HCT116 (cell line): ENCODE data around the gene ALKBH1. TPM values are rescaled to one million over a fixed set of nuclear protein-coding genes. Genes with fewer than 3 reads are reported as not detected.

ENCODE experiments used
- ATAC-seq: fragments of 200-7000 bp; cut with Tn5 transposase; 2 replicates; pipeline ENCODE4 v1.9.1; 2020; ENCODE audit warnings: mild to moderate bottlenecking, moderate library complexity
- BruUV-seq: library from RNA; stranded (reverse); fragments of 400-500 nt; replicated peaks from 2 replicates; lab custom pipeline; 2021; lab: Mats Ljungman, UMichigan
- CTCF ChIA-PET: fragments of 300-600 bp; sonication (Branson Sonifier 250); formaldehyde crosslinking; loops from one replicate; lab custom pipeline; 2021; ENCODE audit warnings: antibody characterized with exemption; lab: Charles Lee
- POLR2A ChIA-PET: fragments of 300-600, 350-600 bp; sonication (Branson Sonifier 250); formaldehyde crosslinking; loops from one replicate; lab custom pipeline; 2021; ENCODE audit warnings: antibody characterized with exemption; lab: Charles Lee
- RAD21 ChIA-PET, 2 experiments: fragments of 300-600 bp; sonication (Branson Sonifier 250); formaldehyde crosslinking; loops; one replicate each; lab custom pipeline; 2023; ENCODE audit warnings: low total read pairs in 2 of 2; ENCODE audit not compliant: uncharacterized antibody in 2 of 2, unreplicated experiment in 2 of 2, low non-redundant PET in 1 of 2; lab: Charles Lee
- DNase-seq: peaks from one replicate; pipeline ENCODE4 v3.0.0-alpha.2; 2010; ENCODE audit warnings: low read depth, low spot score
- H2AFZ ChIP-seq: fragments of 200-600 bp; shearing (Covaris generic), sonication (generic); 2 replicates; pipeline ENCODE4 v1.6.1; 2017; ENCODE audit warnings: low read depth, mixed run types, mixed read lengths, antibody characterized with exemption, low read length; ENCODE audit not compliant: poor library complexity, severe bottlenecking
- H3K27ac ChIP-seq: 2 replicates; pipeline ENCODE4 v1.5.1; 2012; ENCODE audit warnings: low read depth, low read length
- H3K27me3 ChIP-seq: fragments of 200-600 bp; sonication (generic); 2 replicates; pipeline ENCODE4 v1.6.1; 2016; ENCODE audit warnings: mixed run types, low read length, mixed read lengths; ENCODE audit not compliant: insufficient read depth
- H3K36me3 ChIP-seq, 2 experiments: fragments of 200-500 bp in 1 of 2; fragments of 200-600 bp in 1 of 2; sonication (Bioruptor generic) in 1 of 2; sonication (generic) in 1 of 2; 2 replicates each; pipeline versions ENCODE4 v1.5.1 to v1.6.1; 2014 to 2016; ENCODE audit warnings: low read length in 2 of 2, inconsistent platforms in 1 of 2, mixed read lengths in 1 of 2, mixed run types in 1 of 2; ENCODE audit not compliant: insufficient read depth in 2 of 2, control insufficient read depth in 1 of 2
- H3K4me1 ChIP-seq, 2 experiments: fragments of 200-600 bp in 1 of 2; sonication (generic) in 1 of 2; 2 replicates each; pipeline versions ENCODE4 v1.5.1 to v1.6.1; 2012 to 2017; ENCODE audit warnings: low read length in 2 of 2, inconsistent platforms in 1 of 2, mild to moderate bottlenecking in 1 of 2, mixed read lengths in 1 of 2, mixed run types in 1 of 2, moderate library complexity in 1 of 2; ENCODE audit not compliant: insufficient read depth in 2 of 2, control insufficient read depth in 1 of 2
- H3K4me2 ChIP-seq: fragments of 200-600 bp; sonication (generic); 2 replicates; pipeline ENCODE4 v1.6.1; 2017; ENCODE audit warnings: mixed run types, low read length, mixed read lengths
- H3K4me3 ChIP-seq, 2 experiments: fragments of 200-600 bp in 1 of 2; sonication (generic) in 1 of 2; replicated peaks in 1 of 2; 2 replicates each; pipeline ENCODE4 v1.5.1; 2011 to 2016; ENCODE audit warnings: low read length in 2 of 2, control low read depth in 1 of 2, low read depth in 1 of 2, mild to moderate bottlenecking in 1 of 2, mixed read lengths in 1 of 2, mixed run types in 1 of 2
- H3K79me2 ChIP-seq: fragments of 200-600 bp; sonication (generic); 2 replicates; pipeline ENCODE4 v1.6.1; 2017; ENCODE audit warnings: mild to moderate bottlenecking, mixed run types, low read length, moderate library complexity, mixed read lengths; ENCODE audit not compliant: insufficient read depth
- H3K9ac ChIP-seq: fragments of 200-600 bp; sonication (generic); 2 replicates; pipeline ENCODE4 v1.6.1; 2016; ENCODE audit warnings: low read length, mixed read lengths
- H3K9me2 ChIP-seq: fragments of 200-600 bp; sonication (generic), shearing (Covaris generic); 2 replicates; pipeline ENCODE4 v1.6.1; 2017; ENCODE audit warnings: mixed run types, mild to moderate bottlenecking, moderate library complexity; ENCODE audit not compliant: insufficient read depth
- H3K9me3 ChIP-seq, 2 experiments: fragments of 200-500 bp in 1 of 2; fragments of 200-600 bp in 1 of 2; sonication (Bioruptor generic) in 1 of 2; sonication (generic) in 1 of 2; 2 replicates each; pipeline ENCODE4 v1.6.1; 2014 to 2017; ENCODE audit warnings: low read length in 2 of 2, mixed read lengths in 2 of 2, inconsistent platforms in 1 of 2, low read depth in 1 of 2, mild to moderate bottlenecking in 1 of 2, mixed run types in 1 of 2, moderate library complexity in 1 of 2; ENCODE audit not compliant: control insufficient read depth in 1 of 2, insufficient read depth in 1 of 2
- H4K20me1 ChIP-seq: fragments of 200-600 bp; sonication (generic), shearing (Covaris generic); 2 replicates; pipeline ENCODE4 v1.6.1; 2017; ENCODE audit warnings: mixed run types, mild to moderate bottlenecking, moderate library complexity; ENCODE audit not compliant: insufficient read depth
- CBX3 ChIP-seq: IDR thresholded peaks from 2 replicates; pipeline ENCODE4 v1.6.1; 2012; ENCODE audit warnings: low read depth
- EGR1 ChIP-seq: IDR thresholded peaks from 2 replicates; pipeline ENCODE4 v1.6.1; 2012; ENCODE audit warnings: low read depth
- EZH2 ChIP-seq: fragments of 200-600 bp; sonication (generic); IDR thresholded peaks from 2 replicates; pipeline ENCODE4 v1.6.1; 2017; ENCODE audit warnings: antibody characterized with exemption, mixed run types
- EZH2phosphoT487 ChIP-seq: fragments of 200-600 bp; IDR thresholded peaks from 2 replicates; pipeline ENCODE4 v1.6.1; 2018; ENCODE audit warnings: antibody characterized with exemption, borderline replicate concordance
- JUND ChIP-seq: IDR thresholded peaks from 2 replicates; pipeline ENCODE4 v1.6.1; 2012
- POLR2A ChIP-seq: IDR thresholded peaks from 2 replicates; pipeline ENCODE4 v1.7.0; 2011; ENCODE audit warnings: borderline replicate concordance; ENCODE audit not compliant: insufficient read depth, insufficient read length; ENCODE audit errors: extremely low read depth
- POLR2AphosphoS5 ChIP-seq: IDR thresholded peaks from 2 replicates; pipeline ENCODE4 v1.6.1; 2011; ENCODE audit warnings: mild to moderate bottlenecking, low read depth, low read length, moderate library complexity
- SIN3A ChIP-seq: IDR thresholded peaks from 2 replicates; pipeline ENCODE4 v1.6.1; 2012; ENCODE audit warnings: low read depth
- SRF ChIP-seq: IDR thresholded peaks from 2 replicates; pipeline ENCODE4 v1.6.1; 2012; ENCODE audit warnings: low read depth
- TCF7L2 ChIP-seq: IDR thresholded peaks from 2 replicates; pipeline ENCODE4 v1.7.0; 2011; ENCODE audit warnings: borderline replicate concordance, inconsistent platforms; ENCODE audit not compliant: insufficient read depth, insufficient read length; ENCODE audit errors: extremely low read depth
- ZFX ChIP-seq: fragments of 450-650 bp; IDR thresholded peaks from 2 replicates; pipeline ENCODE4 v1.6.1; 2017
- ZNF274 ChIP-seq: fragments of 200-500 bp; sonication (Bioruptor generic); IDR thresholded peaks from 2 replicates; pipeline ENCODE4 v1.6.1; 2014; ENCODE audit warnings: mild to moderate bottlenecking, low read depth, low read length, inconsistent platforms
- intact Hi-C: fragments of 100-400 bp; cut with micrococcal nuclease; formaldehyde crosslinking; loops from 2 replicates; pipeline ENCODE4 v1.10.0; 2022
- total RNA-seq: library from RNA; stranded (reverse); gene quantifications from one replicate; pipeline ENCODE4 v1.2.1, GENCODE V29; 2021; ENCODE audit not compliant: unreplicated experiment
- TF ChIP-seq, protein P1 (sequence below): IDR thresholded peaks from 2 replicates; pipeline ENCODE4 v1.6.1; 2012
- TF ChIP-seq, protein P2 (sequence below), 3 experiments: fragments of 200-600 bp in 1 of 3; sonication (generic) in 1 of 3; IDR thresholded peaks in 2 of 3; conservative IDR thresholded peaks in 1 of 3; 2 replicates each; pipeline ENCODE4 v1.5.1; 2012 to 2017; ENCODE audit warnings: low read depth in 2 of 3, low read length in 2 of 3, antibody characterized with exemption in 1 of 3, borderline replicate concordance in 1 of 3, control low read depth in 1 of 3, mild to moderate bottlenecking in 1 of 3, mixed read lengths in 1 of 3, mixed run types in 1 of 3, moderate library complexity in 1 of 3; ENCODE audit not compliant: insufficient read depth in 1 of 3
- TF ChIP-seq, protein P3 (sequence below): IDR thresholded peaks from 2 replicates; pipeline ENCODE4 v1.6.1; 2012; ENCODE audit warnings: low read depth
- TF ChIP-seq, protein P4 (sequence below): IDR thresholded peaks from 2 replicates; pipeline ENCODE4 v1.6.1; 2011; ENCODE audit warnings: mild to moderate bottlenecking, low read length, moderate library complexity; ENCODE audit not compliant: insufficient replicate concordance; ENCODE audit errors: extremely low read depth
- TF ChIP-seq, protein P5 (sequence below): IDR thresholded peaks from 2 replicates; pipeline ENCODE4 v1.6.1; 2012

Gene ALKBH1
- total RNA-seq, 1 experiment from 2014 or later, result 14.4 TPM

DNA sequence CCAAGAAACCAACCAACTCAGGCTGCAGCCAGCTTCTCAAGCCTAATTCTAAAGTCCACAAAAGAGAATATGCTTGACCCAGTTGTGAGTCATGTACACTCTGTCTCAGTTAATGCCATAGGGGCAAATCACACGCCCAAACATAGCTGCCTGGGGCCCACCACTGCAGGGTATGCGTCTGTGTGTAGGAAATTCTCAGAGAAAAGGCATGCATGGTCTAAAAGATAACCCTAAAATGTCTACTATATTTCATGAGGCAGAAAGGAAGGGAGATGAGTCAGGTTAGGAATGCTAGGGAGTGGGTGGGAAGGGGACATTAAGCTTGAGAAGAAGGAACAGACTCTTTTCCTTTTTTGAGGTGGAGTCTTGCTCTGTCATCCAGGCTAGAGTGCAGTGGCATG lies 69.1 kb downstream of the ALKBH1 start:
- no peak for ATAC-seq
- ChIA-PET POLR2A (no interaction called here), RAD21 (no interaction called here), CTCF (no interaction called here)
- intact Hi-C loops, result no loop called here
- Histone ChIP-seq H4K20me1 (no peaks in the 10 kb centered on the region), H3K9me2 (no peaks in the 10 kb centered on the region), H3K27ac (no peak overlapping the region), H3K4me1 (peaks cover 0 to 9% of the 10 kb centered on the region in 2 experiments; a peak in 3 of 4 replicates), H3K36me3 (no peaks in the 10 kb centered on the region), H3K9me3 (no peaks in the 10 kb centered on the region; a peak in 1 of 4 replicates), H3K4me2 (peak overlapping the region; percentile 29), H3K79me2 (no peaks in the 10 kb centered on the region), H3K9ac (no peak overlapping the region), H3K4me3 (no peak overlapping the region), H2AFZ (no peak overlapping the region), H3K27me3 (no peaks in the 10 kb centered on the region)
- TF ChIP-seq, protein P1, sequence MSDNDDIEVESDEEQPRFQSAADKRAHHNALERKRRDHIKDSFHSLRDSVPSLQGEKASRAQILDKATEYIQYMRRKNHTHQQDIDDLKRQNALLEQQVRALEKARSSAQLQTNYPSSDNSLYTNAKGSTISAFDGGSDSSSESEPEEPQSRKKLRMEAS, result no peak
- TF ChIP-seq EGR1 (no peak), JUND (no peak), POLR2AphosphoS5 (no peak), EZH2 (no peak), ZNF274 (no peak), ZFX (no peak), POLR2A (no peak), SIN3A (no peak), SRF (no peak), CBX3 (no peak), TCF7L2 (no peak), EZH2phosphoT487 (no peak)
- TF ChIP-seq, protein P2, sequence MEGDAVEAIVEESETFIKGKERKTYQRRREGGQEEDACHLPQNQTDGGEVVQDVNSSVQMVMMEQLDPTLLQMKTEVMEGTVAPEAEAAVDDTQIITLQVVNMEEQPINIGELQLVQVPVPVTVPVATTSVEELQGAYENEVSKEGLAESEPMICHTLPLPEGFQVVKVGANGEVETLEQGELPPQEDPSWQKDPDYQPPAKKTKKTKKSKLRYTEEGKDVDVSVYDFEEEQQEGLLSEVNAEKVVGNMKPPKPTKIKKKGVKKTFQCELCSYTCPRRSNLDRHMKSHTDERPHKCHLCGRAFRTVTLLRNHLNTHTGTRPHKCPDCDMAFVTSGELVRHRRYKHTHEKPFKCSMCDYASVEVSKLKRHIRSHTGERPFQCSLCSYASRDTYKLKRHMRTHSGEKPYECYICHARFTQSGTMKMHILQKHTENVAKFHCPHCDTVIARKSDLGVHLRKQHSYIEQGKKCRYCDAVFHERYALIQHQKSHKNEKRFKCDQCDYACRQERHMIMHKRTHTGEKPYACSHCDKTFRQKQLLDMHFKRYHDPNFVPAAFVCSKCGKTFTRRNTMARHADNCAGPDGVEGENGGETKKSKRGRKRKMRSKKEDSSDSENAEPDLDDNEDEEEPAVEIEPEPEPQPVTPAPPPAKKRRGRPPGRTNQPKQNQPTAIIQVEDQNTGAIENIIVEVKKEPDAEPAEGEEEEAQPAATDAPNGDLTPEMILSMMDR (IDR thresholded peaks at IDR 0.05 in 2 of 3, conservative IDR thresholded peaks at IDR 0.05 in 1 of 3; ENCODE audit: borderline replicate concordance in 1 of 3, insufficient read depth in 1 of 3, low read depth in 2 of 3, low read length in 2 of 3), result no peak
- TF ChIP-seq, protein P3, sequence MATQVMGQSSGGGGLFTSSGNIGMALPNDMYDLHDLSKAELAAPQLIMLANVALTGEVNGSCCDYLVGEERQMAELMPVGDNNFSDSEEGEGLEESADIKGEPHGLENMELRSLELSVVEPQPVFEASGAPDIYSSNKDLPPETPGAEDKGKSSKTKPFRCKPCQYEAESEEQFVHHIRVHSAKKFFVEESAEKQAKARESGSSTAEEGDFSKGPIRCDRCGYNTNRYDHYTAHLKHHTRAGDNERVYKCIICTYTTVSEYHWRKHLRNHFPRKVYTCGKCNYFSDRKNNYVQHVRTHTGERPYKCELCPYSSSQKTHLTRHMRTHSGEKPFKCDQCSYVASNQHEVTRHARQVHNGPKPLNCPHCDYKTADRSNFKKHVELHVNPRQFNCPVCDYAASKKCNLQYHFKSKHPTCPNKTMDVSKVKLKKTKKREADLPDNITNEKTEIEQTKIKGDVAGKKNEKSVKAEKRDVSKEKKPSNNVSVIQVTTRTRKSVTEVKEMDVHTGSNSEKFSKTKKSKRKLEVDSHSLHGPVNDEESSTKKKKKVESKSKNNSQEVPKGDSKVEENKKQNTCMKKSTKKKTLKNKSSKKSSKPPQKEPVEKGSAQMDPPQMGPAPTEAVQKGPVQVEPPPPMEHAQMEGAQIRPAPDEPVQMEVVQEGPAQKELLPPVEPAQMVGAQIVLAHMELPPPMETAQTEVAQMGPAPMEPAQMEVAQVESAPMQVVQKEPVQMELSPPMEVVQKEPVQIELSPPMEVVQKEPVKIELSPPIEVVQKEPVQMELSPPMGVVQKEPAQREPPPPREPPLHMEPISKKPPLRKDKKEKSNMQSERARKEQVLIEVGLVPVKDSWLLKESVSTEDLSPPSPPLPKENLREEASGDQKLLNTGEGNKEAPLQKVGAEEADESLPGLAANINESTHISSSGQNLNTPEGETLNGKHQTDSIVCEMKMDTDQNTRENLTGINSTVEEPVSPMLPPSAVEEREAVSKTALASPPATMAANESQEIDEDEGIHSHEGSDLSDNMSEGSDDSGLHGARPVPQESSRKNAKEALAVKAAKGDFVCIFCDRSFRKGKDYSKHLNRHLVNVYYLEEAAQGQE, result no peak
- TF ChIP-seq, protein P4, sequence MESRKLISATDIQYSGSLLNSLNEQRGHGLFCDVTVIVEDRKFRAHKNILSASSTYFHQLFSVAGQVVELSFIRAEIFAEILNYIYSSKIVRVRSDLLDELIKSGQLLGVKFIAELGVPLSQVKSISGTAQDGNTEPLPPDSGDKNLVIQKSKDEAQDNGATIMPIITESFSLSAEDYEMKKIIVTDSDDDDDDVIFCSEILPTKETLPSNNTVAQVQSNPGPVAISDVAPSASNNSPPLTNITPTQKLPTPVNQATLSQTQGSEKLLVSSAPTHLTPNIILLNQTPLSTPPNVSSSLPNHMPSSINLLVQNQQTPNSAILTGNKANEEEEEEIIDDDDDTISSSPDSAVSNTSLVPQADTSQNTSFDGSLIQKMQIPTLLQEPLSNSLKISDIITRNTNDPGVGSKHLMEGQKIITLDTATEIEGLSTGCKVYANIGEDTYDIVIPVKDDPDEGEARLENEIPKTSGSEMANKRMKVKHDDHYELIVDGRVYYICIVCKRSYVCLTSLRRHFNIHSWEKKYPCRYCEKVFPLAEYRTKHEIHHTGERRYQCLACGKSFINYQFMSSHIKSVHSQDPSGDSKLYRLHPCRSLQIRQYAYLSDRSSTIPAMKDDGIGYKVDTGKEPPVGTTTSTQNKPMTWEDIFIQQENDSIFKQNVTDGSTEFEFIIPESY, result no peak
- TF ChIP-seq, protein P5, sequence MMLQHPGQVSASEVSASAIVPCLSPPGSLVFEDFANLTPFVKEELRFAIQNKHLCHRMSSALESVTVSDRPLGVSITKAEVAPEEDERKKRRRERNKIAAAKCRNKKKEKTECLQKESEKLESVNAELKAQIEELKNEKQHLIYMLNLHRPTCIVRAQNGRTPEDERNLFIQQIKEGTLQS, result no peak
- no peak for DNase-seq
- BruUV-seq, result no TSS peak
